OCI-LY7 (cell line): Measurements from ENCODE around the gene MYL3. TPM values are rescaled to one million over a fixed set of nuclear protein-coding genes. Genes with fewer than 3 reads are reported as not detected.

Experiments
- BruUV-seq: library from RNA; stranded (reverse); fragments of 400-500 nt; replicated peaks from 2 replicates; lab custom pipeline; 2021; lab: Mats Ljungman, UMichigan
- CTCF ChIA-PET: fragments of 300-600 bp; sonication (Branson Sonifier 250); formaldehyde crosslinking; loops from one replicate; lab custom pipeline; 2022; ENCODE audit warnings: antibody characterized with exemption; ENCODE audit not compliant: unreplicated experiment; lab: Charles Lee
- POLR2A ChIA-PET: fragments of 300-600 bp; sonication (Branson Sonifier 250); formaldehyde crosslinking; loops from one replicate; lab custom pipeline; 2022; ENCODE audit warnings: antibody characterized with exemption; lab: Charles Lee
- DNase-seq: peaks from one replicate; pipeline ENCODE4 v3.0.0-alpha.2; 2015; ENCODE audit warnings: low spot score
- H2AFZ ChIP-seq: fragments of 200-600 bp; sonication (generic), shearing (Covaris generic); 2 replicates; pipeline ENCODE4 v1.6.1; 2014; ENCODE audit warnings: mild to moderate bottlenecking, antibody characterized with exemption, low read length, moderate library complexity
- H3K27ac ChIP-seq: fragments of 200-600 bp; sonication (generic); 2 replicates; pipeline ENCODE4 v1.5.1; 2014; ENCODE audit warnings: mixed run types, low read depth, mild to moderate bottlenecking, moderate library complexity, low read length, inconsistent platforms; ENCODE audit not compliant: poor library complexity, severe bottlenecking
- H3K36me3 ChIP-seq: fragments of 200-600 bp; sonication (generic); 2 replicates; pipeline ENCODE4 v1.6.1; 2014; ENCODE audit warnings: mild to moderate bottlenecking, antibody characterized with exemption, low read length, moderate library complexity, mixed read lengths; ENCODE audit not compliant: insufficient read depth
- H3K4me1 ChIP-seq: fragments of 200-600 bp; sonication (generic); 2 replicates; pipeline ENCODE4 v1.5.1; 2014; ENCODE audit warnings: mild to moderate bottlenecking, low read length; ENCODE audit not compliant: insufficient read depth, poor library complexity, severe bottlenecking
- H3K4me2 ChIP-seq: fragments of 200-600 bp; sonication (generic); 2 replicates; pipeline ENCODE4 v1.6.1; 2014; ENCODE audit warnings: mild to moderate bottlenecking, low read length
- H3K4me3 ChIP-seq: fragments of 200-600 bp; sonication (generic); 2 replicates; pipeline ENCODE4 v1.5.1; 2014; ENCODE audit warnings: mild to moderate bottlenecking, low read depth, low read length; ENCODE audit not compliant: poor library complexity, severe bottlenecking
- H3K79me2 ChIP-seq: fragments of 200-600 bp; sonication (generic); 2 replicates; pipeline ENCODE4 v1.6.1; 2016; ENCODE audit warnings: low read depth, mild to moderate bottlenecking, low read length, moderate library complexity, mixed read lengths; ENCODE audit not compliant: insufficient read depth
- H3K9me2 ChIP-seq: fragments of 200-600 bp; sonication (generic); 2 replicates; pipeline ENCODE4 v1.6.1; 2016; ENCODE audit warnings: mild to moderate bottlenecking, low read length, mixed read lengths; ENCODE audit not compliant: insufficient read depth
- H3K9me3 ChIP-seq: fragments of 200-600 bp; sonication (generic); 2 replicates; pipeline ENCODE4 v1.6.1; 2014; ENCODE audit warnings: mild to moderate bottlenecking, mixed run types, low read length, mixed read lengths
- H4K20me1 ChIP-seq: fragments of 200-600 bp; sonication (generic); 2 replicates; pipeline ENCODE4 v1.6.1; 2014; ENCODE audit warnings: mild to moderate bottlenecking, antibody characterized with exemption, low read length, moderate library complexity, mixed read lengths; ENCODE audit not compliant: insufficient read depth
- CTCF ChIP-seq: fragments of 200-600 bp; sonication (generic); conservative IDR thresholded peaks from 2 replicates; pipeline ENCODE4 v1.5.1; 2014; ENCODE audit warnings: mild to moderate bottlenecking, antibody characterized with exemption, low read length, moderate library complexity, mixed read lengths
- EZH2phosphoT487 ChIP-seq: fragments of 200-600 bp; sonication (generic); IDR thresholded peaks from 2 replicates; pipeline ENCODE4 v1.6.1; 2018; ENCODE audit warnings: low read depth, borderline replicate concordance, mild to moderate bottlenecking, mixed run types, antibody characterized with exemption, low read length, moderate library complexity, mixed read lengths
- intact Hi-C: fragments of 100-400 bp; cut with micrococcal nuclease; formaldehyde crosslinking; loops from one replicate; pipeline ENCODE4 v1.10.0; 2022; ENCODE audit not compliant: unreplicated experiment
- total RNA-seq, 2 experiments: library from RNA; depleted of rRNA in 1 of 2; stranded (reverse); fragments of >200 nt in 1 of 2; shearing (Covaris generic) in 1 of 2; gene quantifications; 2 replicates each; pipeline ENCODE4 v1.2.3, GENCODE V29; 2014 to 2022

MYL3 gene
- total RNA-seq, 2 experiments from 2014 or later: not detected

GRCh38 chr3:46876313-46877300 lies 13.4 kb upstream of the MYL3 start:
- H3K79me2 ChIP-seq: no peaks in the 10 kb centered on the region
- TF ChIP-seq CTCF (no peak), EZH2phosphoT487 (no peak)
- no peaks in the 10 kb centered on the region for H3K4me1 ChIP-seq
- H2AFZ ChIP-seq: no peak overlapping the region
- intact Hi-C loops: no loop called here
- H3K4me3 ChIP-seq: no peak overlapping the region
- no peaks in the 10 kb centered on the region; the same call in 1 of the 2 replicates for H4K20me1 ChIP-seq
- ChIA-PET POLR2A (no interaction called here), CTCF (no interaction called here)
- no peaks in the 10 kb centered on the region for H3K9me3 ChIP-seq
- no TSS peak for BruUV-seq
- no peaks in the 10 kb centered on the region for H3K9me2 ChIP-seq
- H3K27ac ChIP-seq: no peak overlapping the region
- DNase-seq: no peak
- no peak overlapping the region for H3K4me2 ChIP-seq
- H3K36me3 ChIP-seq: no peaks in the 10 kb centered on the region

GRCh38 chr3:46875560-46875959 lies 12.3 kb upstream of the MYL3 start:
- Histone ChIP-seq H2AFZ (no peak overlapping the region), H3K4me2 (no peak overlapping the region), H3K4me1 (no peaks in the 10 kb centered on the region), H3K27ac (no peak overlapping the region), H4K20me1 (no peaks in the 10 kb centered on the region), H3K9me3 (no peaks in the 10 kb centered on the region), H3K79me2 (no peaks in the 10 kb centered on the region), H3K9me2 (no peaks in the 10 kb centered on the region), H3K36me3 (no peaks in the 10 kb centered on the region), H3K4me3 (no peak overlapping the region)
- TF ChIP-seq EZH2phosphoT487 (no peak), CTCF (no peak)
- intact Hi-C loops: no loop called here
- ChIA-PET POLR2A (no interaction called here), CTCF (interaction anchor here (0.5 kb wide), 1 partner anchor 1042 kb away, joined by 6 read pairs; no protein-coding TSS in a partner anchor)
- BruUV-seq: no TSS peak
- DNase-seq: no peak

- Histone ChIP-seq H3K4me1 (no peaks in the 10 kb centered on the region), H2AFZ (no peak overlapping the region), H3K4me2 (no peak overlapping the region), H3K79me2 (no peaks in the 10 kb centered on the region), H3K27ac (no peak overlapping the region), H3K9me2 (no peaks in the 10 kb centered on the region), H3K4me3 (no peak overlapping the region), H3K36me3 (no peaks in the 10 kb centered on the region), H4K20me1 (no peaks in the 10 kb centered on the region), H3K9me3 (no peaks in the 10 kb centered on the region)
- no TSS peak for BruUV-seq
- no peak for DNase-seq
- intact Hi-C loops: no loop called here
- POLR2A ChIA-PET: no interaction called here
- TF ChIP-seq EZH2phosphoT487 (no peak), CTCF (no peak)
- CTCF ChIA-PET: no interaction called here
Observed at GRCh38 chr3:46874430-46874829, 11.2 kb upstream of the MYL3 start.
